ENCODE results near the gene SIX2. TPM values are rescaled to one million over a fixed set of nuclear protein-coding genes. Genes with fewer than 3 reads are reported as not detected.
A peak's percentile ranks its signal among the peaks of the same experiment; 100 is the strongest.

Gene SIX2
- total RNA-seq, 4 donors from 2014 or later, result 0.34 to 1.2 (median 0.60) TPM; not detected in 1

GRCh38 chr2:45005261-45006002, 3.8 kb downstream of the SIX2 start:
- Histone ChIP-seq H3K4me3 (peak overlapping the region; percentile 27), H3K4me1 (peaks cover 59% of the 10 kb centered on the region), H3K27me3 (peaks cover 94% of the 10 kb centered on the region), H3K27ac (no peak overlapping the region), H3K9me3 (no peaks in the 10 kb centered on the region), H3K36me3 (no peaks in the 10 kb centered on the region)
- DNase-seq (ENCODE audit: low spot score in 2 of 2), result no peak
- no peak for TF ChIP-seq POLR2A (IDR thresholded peaks at IDR 0.05)
- 33% methylated on average over 25 of the region's 25 CpGs for WGBS

GRCh38 chr2:45004562-45005191, 4.6 kb downstream of the SIX2 start:
- no peak for TF ChIP-seq EP300 (IDR thresholded peaks at IDR 0.05)
- TF ChIP-seq POLR2A (IDR thresholded peaks at IDR 0.05), result no peak
- TF ChIP-seq CTCF (IDR thresholded peaks at IDR 0.05), result no peak
- TF ChIP-seq POLR2AphosphoS5 (IDR thresholded peaks at IDR 0.05), result no peak
- H3K4me1 ChIP-seq, result peaks cover 53% of the 10 kb centered on the region
- H3K9me3 ChIP-seq, result no peaks in the 10 kb centered on the region
- H3K4me3 ChIP-seq, result peak overlapping the region; percentile 27
- peaks cover 99% of the 10 kb centered on the region for H3K27me3 ChIP-seq
- no peak overlapping the region for H3K27ac ChIP-seq
- no peaks in the 10 kb centered on the region for H3K36me3 ChIP-seq
- 13% methylated on average over 40 of the region's 45 CpGs for WGBS
- no peak for DNase-seq (ENCODE audit: low spot score in 2 of 2)

GRCh38 chr2:45003579-45004551, 5.4 kb downstream of the SIX2 start:
- Histone ChIP-seq H3K9me3 (no peaks in the 10 kb centered on the region), H3K27ac (no peak overlapping the region), H3K36me3 (no peaks in the 10 kb centered on the region), H3K27me3 (peaks cover 100% of the 10 kb centered on the region), H3K4me1 (peaks cover 46% of the 10 kb centered on the region), H3K4me3 (peak overlapping the region; percentile 27)
- 49% methylated on average over 40 of the region's 41 CpGs for WGBS
- TF ChIP-seq POLR2A (IDR thresholded peaks at IDR 0.05) (no peak), CTCF (IDR thresholded peaks at IDR 0.05) (no peak), EP300 (IDR thresholded peaks at IDR 0.05) (no peak), POLR2AphosphoS5 (IDR thresholded peaks at IDR 0.05) (no peak)
- DNase-seq (ENCODE audit: low spot score in 2 of 2), result no peak

GRCh38 chr2:45002686-45003085, 6.6 kb downstream of the SIX2 start:
- no peak for DNase-seq (ENCODE audit: low spot score in 2 of 2)
- H3K27ac ChIP-seq, result no peak overlapping the region
- H3K27me3 ChIP-seq, result peaks cover 100% of the 10 kb centered on the region
- WGBS, result 55% methylated on average over 3 of the region's 3 CpGs
- H3K4me1 ChIP-seq, result peaks cover 34% of the 10 kb centered on the region
- no peaks in the 10 kb centered on the region for H3K9me3 ChIP-seq
- no peak for TF ChIP-seq CTCF (IDR thresholded peaks at IDR 0.05)
- H3K36me3 ChIP-seq, result no peaks in the 10 kb centered on the region
- H3K4me3 ChIP-seq, result no peak overlapping the region

- Histone ChIP-seq H3K9me3 (no peaks in the 10 kb centered on the region), H3K4me3 (no peak overlapping the region), H3K36me3 (no peaks in the 10 kb centered on the region), H3K27me3 (peaks cover 100% of the 10 kb centered on the region), H3K4me1 (peaks cover 34% of the 10 kb centered on the region), H3K27ac (no peak overlapping the region)
- TF ChIP-seq EP300 (IDR thresholded peaks at IDR 0.05) (no peak), POLR2AphosphoS5 (IDR thresholded peaks at IDR 0.05) (no peak)
- WGBS, result 31% methylated on average over 9 of the region's 9 CpGs
- no peak for DNase-seq (ENCODE audit: low spot score in 2 of 2)
Observed at GRCh38 chr2:45001869-45002385, 7.3 kb downstream of the SIX2 start.
